A549 (cell line): ENCODE data around the gene LONRF3. TPM values are rescaled to one million over a fixed set of nuclear protein-coding genes. Genes with fewer than 3 reads are reported as not detected.

Experiments
- ATAC-seq, 2 experiments: fragments of 200-7000 bp in 1 of 2; fragments of >200 bp in 1 of 2; cut with Nextera tagmentation in 1 of 2; cut with Tn5 transposase in 1 of 2; 3 replicates each; pipeline versions ENCODE4 v1.8.0 to v1.9.1; 2018 to 2020; ENCODE audit warnings: mild to moderate bottlenecking in 1 of 2, moderate library complexity in 1 of 2
- CTCF ChIA-PET: fragments of 300-600 bp; sonication (Branson Sonifier 250); formaldehyde crosslinking; extraction: SDS; loops from one replicate; lab custom pipeline; 2021; ENCODE audit warnings: antibody characterized with exemption, inconsistent platforms; lab: Yijun Ruan, JAX
- POLR2A ChIA-PET: fragments of 350-600 bp; formaldehyde crosslinking; extraction: SDS; loops from one replicate; lab custom pipeline; 2021; ENCODE audit warnings: antibody characterized with exemption, inconsistent platforms; lab: Yijun Ruan, JAX
- DNase-seq, 2 experiments: peaks; one replicate each; pipeline versions ENCODE4 v3.0.0 to v3.0.0-alpha.2; 2011 to 2016; ENCODE audit warnings: low read depth in 1 of 2, low spot score in 1 of 2
- FAIRE-seq: peaks from 2 replicates; lab custom pipeline; 2011; peaks lifted over from hg19 to GRCh38; lab: Jason Lieb, UNC
- H3K27ac ChIP-seq, 2 experiments: fragments of >200 bp; sonication (Bioruptor Twin); formaldehyde crosslinking; 3 replicates each; pipeline ENCODE4 v1.5.1; 2016 to 2017
- H3K4me1 ChIP-seq: fragments of >200 bp; sonication (Bioruptor Twin); formaldehyde crosslinking; 3 replicates; pipeline ENCODE4 v1.6.1; 2016
- H3K4me2 ChIP-seq: fragments of >200 bp; sonication (Bioruptor Twin); formaldehyde crosslinking; 3 replicates; pipeline ENCODE4 v1.6.1; 2016
- H3K4me3 ChIP-seq: fragments of >200 bp; sonication (Bioruptor Twin); formaldehyde crosslinking; 3 replicates; pipeline ENCODE4 v1.5.1; 2016
- H3K9me3 ChIP-seq: fragments of >200 bp; sonication (Bioruptor Twin); formaldehyde crosslinking; 3 replicates; pipeline ENCODE4 v1.6.1; 2016
- ATOH8 ChIP-seq: fragments of 250-450 bp; sonication (Bioruptor Pico); IDR thresholded peaks from 2 replicates; pipeline ENCODE4 v1.5.0; 2020; ENCODE audit warnings: low read depth, mild to moderate bottlenecking, moderate library complexity
- BCL3 ChIP-seq: fragments of >200 bp; sonication (Bioruptor Twin); formaldehyde crosslinking; IDR thresholded peaks from 3 replicates; pipeline ENCODE4 v1.6.1; 2016
- BHLHE40 ChIP-seq: IDR thresholded peaks from 2 replicates; pipeline ENCODE4 v1.6.1; 2012; ENCODE audit warnings: low read depth, low read length, inconsistent platforms
- CHD4 ChIP-seq: fragments of 200-600 bp; sonication (generic); IDR thresholded peaks from 2 replicates; pipeline ENCODE4 v1.6.1; 2016; ENCODE audit warnings: antibody characterized with exemption, mild to moderate bottlenecking, borderline replicate concordance
- CTCF ChIP-seq: fragments of >200 bp; sonication (Bioruptor Twin); formaldehyde crosslinking; IDR thresholded peaks from 3 replicates; pipeline ENCODE4 v1.5.1; 2016
- EHF ChIP-seq: fragments of 250-450 bp; sonication (Bioruptor Pico); IDR thresholded peaks from 2 replicates; pipeline ENCODE4 v1.5.0; 2020; ENCODE audit warnings: mild to moderate bottlenecking
- EHMT2 ChIP-seq: fragments of 200-600 bp; sonication (generic); IDR thresholded peaks from 2 replicates; pipeline ENCODE4 v1.6.1; 2016; ENCODE audit warnings: antibody characterized with exemption, low read depth, mild to moderate bottlenecking, moderate library complexity
- EP300 ChIP-seq, 2 experiments: fragments of >200 bp; sonication (Bioruptor Twin); formaldehyde crosslinking; IDR thresholded peaks; 2 replicates in 1 of 2; 3 replicates in 1 of 2; pipeline ENCODE4 v1.6.1; 2016 to 2017
- ESRRA ChIP-seq: fragments of 150-350 bp; IDR thresholded peaks from 2 replicates; pipeline ENCODE4 v1.6.1; 2014; ENCODE audit warnings: mild to moderate bottlenecking, low read length, borderline replicate concordance
- HDAC2 ChIP-seq: fragments of 200-600 bp; sonication (generic); IDR thresholded peaks from 2 replicates; pipeline ENCODE4 v1.6.1; 2016
- HEYL ChIP-seq: fragments of 250-450 bp; sonication (Bioruptor Pico); IDR thresholded peaks from 2 replicates; pipeline ENCODE4 v1.8.0; 2021; ENCODE audit warnings: mild to moderate bottlenecking, moderate library complexity
- HOXA7 ChIP-seq: fragments of 250-450 bp; sonication (Bioruptor Pico); IDR thresholded peaks from 2 replicates; pipeline ENCODE4 v1.5.0; 2020; ENCODE audit warnings: mild to moderate bottlenecking, moderate library complexity
- HOXB13 ChIP-seq: fragments of 250-450 bp; sonication (Bioruptor Pico); IDR thresholded peaks from 2 replicates; pipeline ENCODE4 v1.5.0; 2020; ENCODE audit warnings: low read depth, mild to moderate bottlenecking, moderate library complexity
- NPAS2 ChIP-seq: fragments of 250-450 bp; sonication (Bioruptor Pico); IDR thresholded peaks from 2 replicates; pipeline ENCODE4 v1.8.0; 2022; ENCODE audit warnings: mild to moderate bottlenecking, moderate library complexity, borderline replicate concordance
- PHF8 ChIP-seq: fragments of 200-600 bp; sonication (generic); IDR thresholded peaks from 2 replicates; pipeline ENCODE4 v1.6.1; 2016; ENCODE audit warnings: low read depth, mild to moderate bottlenecking, antibody characterized with exemption, moderate library complexity, borderline replicate concordance
- POLR2AphosphoS2 ChIP-seq: conservative IDR thresholded peaks from 2 replicates; pipeline ENCODE4 v1.6.1; 2012; ENCODE audit warnings: low read length, improper control_type of control experiment, inconsistent platforms
- RFX5 ChIP-seq: fragments of 450-650 bp; IDR thresholded peaks from 2 replicates; pipeline ENCODE4 v1.7.1; 2014; ENCODE audit warnings: antibody characterized with exemption, mild to moderate bottlenecking, moderate library complexity
- ZC3H11A ChIP-seq: fragments of 450-650 bp; IDR thresholded peaks from 2 replicates; pipeline ENCODE4 v1.6.1; 2014; ENCODE audit warnings: antibody characterized with exemption, mild to moderate bottlenecking
- ZFP36 ChIP-seq: fragments of 450-650 bp; IDR thresholded peaks from 2 replicates; pipeline ENCODE4 v1.6.1; 2014; ENCODE audit warnings: borderline replicate concordance; ENCODE audit not compliant: partially characterized antibody
- ZNF302 ChIP-seq: fragments of 250-450 bp; sonication (Bioruptor Pico); IDR thresholded peaks from 2 replicates; pipeline ENCODE4 v1.9.0; 2021; ENCODE audit warnings: inconsistent platforms, mild to moderate bottlenecking, moderate library complexity
- WGBS: methylation state at CpG from one replicate; pipeline ENCODE4 v1.1.6; 2017; ENCODE audit errors: missing lambda C conversion rate; 5-methylcytosine and 5-hydroxymethylcytosine counted together
- polyA plus RNA-seq, 4 experiments: library from polyadenylated mRNA; depleted of rRNA in 3 of 4; stranded (reverse); fragments of >200 nt; fragmentation: RNase III in 1 of 4; extraction: RNeasy Plus Mini Kit Qiagen cat#74134 plus additional on column Dnase treatment in 1 of 4; gene quantifications; 2 replicates in 3 of 4; 3 replicates in 1 of 4; pipeline ENCODE4 v1.2.3, GENCODE V29; 2011 to 2017
- TF ChIP-seq, protein P1 (sequence below): IDR thresholded peaks from 2 replicates; pipeline ENCODE4 v1.6.1; 2012
- TF ChIP-seq, protein P2 (sequence below): fragments of 200-600 bp; sonication (generic); IDR thresholded peaks from 2 replicates; pipeline ENCODE4 v1.6.1; 2016; ENCODE audit warnings: antibody characterized with exemption, mild to moderate bottlenecking, moderate library complexity

LONRF3 gene
- polyA plus RNA-seq, 2 of the 4 experiments (the other 2 are of a cell fraction): 2.5 to 7.7 TPM

GRCh38 chrX:118971552-118971951 lies 2.9 kb upstream of the LONRF3 start:
- FAIRE-seq: peak; percentile 28
- ATAC-seq: no peak
- no peak for DNase-seq
- Histone ChIP-seq H3K9me3 (no peaks in the 10 kb centered on the region), H3K4me3 (no peak overlapping the region), H3K27ac (no peak overlapping the region), H3K4me1 (peaks cover 7% of the 10 kb centered on the region; the same call in 2 of the 3 replicates), H3K4me2 (no peak overlapping the region)
- ChIA-PET CTCF (interaction anchor here (1.2 kb wide), 1 partner anchor 95 kb away, joined by 3 read pairs; no protein-coding TSS in a partner anchor), POLR2A (no interaction called here)
- no peak for TF ChIP-seq PHF8
- TF ChIP-seq HOXB13 (CRISPR knock-in tag): no peak
- TF ChIP-seq CTCF: no peak
- no peak for TF ChIP-seq HEYL (CRISPR knock-in tag)
- TF ChIP-seq ZC3H11A: no peak
- no peak for TF ChIP-seq ZFP36
- no peak for TF ChIP-seq POLR2AphosphoS2
- TF ChIP-seq EHF: no peak
- TF ChIP-seq EP300 (IDR thresholded peaks at IDR 0.05): no peak
- TF ChIP-seq BCL3: no peak
- no peak for TF ChIP-seq BHLHE40
- WGBS: 40% methylated on average over 3 of the region's 3 CpGs

GRCh38 chrX:118973389-118974087 lies 880 bp upstream of the LONRF3 start:
- FAIRE-seq (no peak), ATAC-seq (no peak), DNase-seq (no peak)
- CTCF ChIA-PET: interaction anchor here (0.7 kb wide), 1 partner anchor 99 kb away, joined by 3 read pairs; no protein-coding TSS in a partner anchor
- WGBS: no CpG with 5 or more reads among the region's 43 CpGs
- POLR2A ChIA-PET: no interaction called here
- Histone ChIP-seq H3K4me2 (peak overlapping the region; percentile 99), H3K9me3 (no peaks in the 10 kb centered on the region), H3K4me1 (peaks cover 26% of the 10 kb centered on the region), H3K4me3 (peak overlapping the region; percentile 76; the same call in 2 of the 3 replicates), H3K27ac (peak overlapping the region; percentile 95 to 98; a peak in 5 of 6 replicates)
- TF ChIP-seq HOXA7 (CRISPR knock-in tag) (no peak), ESRRA (no peak), NPAS2 (CRISPR knock-in tag) (no peak), EHMT2 (no peak), RFX5 (no peak), EP300 (IDR thresholded peaks at IDR 0.05) (no peak), HEYL (CRISPR knock-in tag) (no peak), ATOH8 (CRISPR knock-in tag) (no peak), HDAC2 (no peak), CHD4 (no peak), ZNF302 (CRISPR knock-in tag) (no peak), EHF (no peak)
- TF ChIP-seq, protein P1, sequence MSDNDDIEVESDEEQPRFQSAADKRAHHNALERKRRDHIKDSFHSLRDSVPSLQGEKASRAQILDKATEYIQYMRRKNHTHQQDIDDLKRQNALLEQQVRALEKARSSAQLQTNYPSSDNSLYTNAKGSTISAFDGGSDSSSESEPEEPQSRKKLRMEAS: no peak
- TF ChIP-seq, protein P2, sequence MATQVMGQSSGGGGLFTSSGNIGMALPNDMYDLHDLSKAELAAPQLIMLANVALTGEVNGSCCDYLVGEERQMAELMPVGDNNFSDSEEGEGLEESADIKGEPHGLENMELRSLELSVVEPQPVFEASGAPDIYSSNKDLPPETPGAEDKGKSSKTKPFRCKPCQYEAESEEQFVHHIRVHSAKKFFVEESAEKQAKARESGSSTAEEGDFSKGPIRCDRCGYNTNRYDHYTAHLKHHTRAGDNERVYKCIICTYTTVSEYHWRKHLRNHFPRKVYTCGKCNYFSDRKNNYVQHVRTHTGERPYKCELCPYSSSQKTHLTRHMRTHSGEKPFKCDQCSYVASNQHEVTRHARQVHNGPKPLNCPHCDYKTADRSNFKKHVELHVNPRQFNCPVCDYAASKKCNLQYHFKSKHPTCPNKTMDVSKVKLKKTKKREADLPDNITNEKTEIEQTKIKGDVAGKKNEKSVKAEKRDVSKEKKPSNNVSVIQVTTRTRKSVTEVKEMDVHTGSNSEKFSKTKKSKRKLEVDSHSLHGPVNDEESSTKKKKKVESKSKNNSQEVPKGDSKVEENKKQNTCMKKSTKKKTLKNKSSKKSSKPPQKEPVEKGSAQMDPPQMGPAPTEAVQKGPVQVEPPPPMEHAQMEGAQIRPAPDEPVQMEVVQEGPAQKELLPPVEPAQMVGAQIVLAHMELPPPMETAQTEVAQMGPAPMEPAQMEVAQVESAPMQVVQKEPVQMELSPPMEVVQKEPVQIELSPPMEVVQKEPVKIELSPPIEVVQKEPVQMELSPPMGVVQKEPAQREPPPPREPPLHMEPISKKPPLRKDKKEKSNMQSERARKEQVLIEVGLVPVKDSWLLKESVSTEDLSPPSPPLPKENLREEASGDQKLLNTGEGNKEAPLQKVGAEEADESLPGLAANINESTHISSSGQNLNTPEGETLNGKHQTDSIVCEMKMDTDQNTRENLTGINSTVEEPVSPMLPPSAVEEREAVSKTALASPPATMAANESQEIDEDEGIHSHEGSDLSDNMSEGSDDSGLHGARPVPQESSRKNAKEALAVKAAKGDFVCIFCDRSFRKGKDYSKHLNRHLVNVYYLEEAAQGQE: no peak
